Panc1 (cell line): ENCODE measurements around the gene IDUA.

Experiments
- POLR2AphosphoS5 ChIP-seq: IDR thresholded peaks from 2 replicates; pipeline ENCODE4 v1.6.1; 2012; ENCODE audit warnings: mild to moderate bottlenecking, low read depth, low read length, moderate library complexity
- SIN3A ChIP-seq: IDR thresholded peaks from 2 replicates; pipeline ENCODE4 v1.6.1; 2012; ENCODE audit warnings: low read depth, mild to moderate bottlenecking, low read length, moderate library complexity, borderline replicate concordance; ENCODE audit not compliant: insufficient read depth
- TF ChIP-seq, protein P1 (sequence below): fragments of 450-650 bp; IDR thresholded peaks from 2 replicates; pipeline ENCODE4 v1.5.1; 2017; ENCODE audit warnings: mild to moderate bottlenecking

DNA sequence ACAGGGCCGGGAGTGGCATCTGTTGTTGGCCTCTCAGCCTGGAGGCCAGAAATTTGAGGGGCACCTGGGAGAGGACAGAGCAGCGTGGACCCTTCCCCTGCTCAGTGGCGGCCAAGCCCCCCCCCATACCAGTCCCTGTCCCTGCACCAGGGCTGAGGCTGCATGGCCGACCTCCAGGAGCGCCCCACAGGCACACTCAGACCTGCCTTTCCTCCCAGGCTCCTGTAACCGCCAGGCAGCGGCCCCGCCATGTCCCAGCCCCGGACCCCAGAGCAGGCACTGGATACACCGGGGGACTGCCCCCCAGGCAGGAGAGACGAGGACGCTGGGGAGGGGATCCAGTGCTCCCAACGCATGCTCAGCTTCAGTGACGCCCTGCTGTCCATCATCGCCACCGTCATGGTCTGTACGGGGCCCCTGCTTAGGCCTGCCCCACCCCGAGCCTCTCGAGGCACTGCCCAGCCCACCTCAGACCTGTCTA lies 39.3 kb upstream of the IDUA start:
- TF ChIP-seq, protein P1, sequence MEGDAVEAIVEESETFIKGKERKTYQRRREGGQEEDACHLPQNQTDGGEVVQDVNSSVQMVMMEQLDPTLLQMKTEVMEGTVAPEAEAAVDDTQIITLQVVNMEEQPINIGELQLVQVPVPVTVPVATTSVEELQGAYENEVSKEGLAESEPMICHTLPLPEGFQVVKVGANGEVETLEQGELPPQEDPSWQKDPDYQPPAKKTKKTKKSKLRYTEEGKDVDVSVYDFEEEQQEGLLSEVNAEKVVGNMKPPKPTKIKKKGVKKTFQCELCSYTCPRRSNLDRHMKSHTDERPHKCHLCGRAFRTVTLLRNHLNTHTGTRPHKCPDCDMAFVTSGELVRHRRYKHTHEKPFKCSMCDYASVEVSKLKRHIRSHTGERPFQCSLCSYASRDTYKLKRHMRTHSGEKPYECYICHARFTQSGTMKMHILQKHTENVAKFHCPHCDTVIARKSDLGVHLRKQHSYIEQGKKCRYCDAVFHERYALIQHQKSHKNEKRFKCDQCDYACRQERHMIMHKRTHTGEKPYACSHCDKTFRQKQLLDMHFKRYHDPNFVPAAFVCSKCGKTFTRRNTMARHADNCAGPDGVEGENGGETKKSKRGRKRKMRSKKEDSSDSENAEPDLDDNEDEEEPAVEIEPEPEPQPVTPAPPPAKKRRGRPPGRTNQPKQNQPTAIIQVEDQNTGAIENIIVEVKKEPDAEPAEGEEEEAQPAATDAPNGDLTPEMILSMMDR: no peak
- TF ChIP-seq POLR2AphosphoS5 (no peak), SIN3A (no peak)
